ENCODE measurements around the gene KIT.
A peak's percentile ranks its signal among the peaks of the same experiment; 100 is the strongest.

KIT gene

GRCh38 chr4:54746218-54746617 lies 88.5 kb downstream of the KIT start:
- peak; percentile 97 for DNase-seq

- no peak for DNase-seq
These were observed 92.6 kb downstream of the KIT start for GRCh38 chr4:54750341-54750740.

GRCh38 chr4:54754394-54754793 lies 96.6 kb downstream of the KIT start:
- no peak for DNase-seq

- DNase-seq: no peak
These were observed 106.7 kb downstream of the KIT start for GRCh38 chr4:54764476-54764875.

- DNase-seq: no peak
These were observed 109.6 kb downstream of the KIT start for GRCh38 chr4:54767376-54767775.

- DNase-seq: no peak
These were observed 115.3 kb downstream of the KIT start for GRCh38 chr4:54773022-54773421.

- DNase-seq: no peak
These were observed 121.3 kb downstream of the KIT start for GRCh38 chr4:54779036-54779435.

GRCh38 chr4:54779476-54780148 lies 121.9 kb downstream of the KIT start:
- DNase-seq: no peak

- no peak for DNase-seq
These were observed 122.4 kb downstream of the KIT start for GRCh38 chr4:54780149-54780495.

- no peak for DNase-seq
These were observed 124.0 kb downstream of the KIT start for GRCh38 chr4:54781756-54782155.

GRCh38 chr4:54783402-54784110 lies 125.8 kb downstream of the KIT start:
- DNase-seq: no peak

- no peak for DNase-seq
These were observed 126.5 kb downstream of the KIT start for GRCh38 chr4:54784161-54784671.
